ENCODE results near the gene STX18.
"Not testable (repeated sequence)": the region's sequence is repeated elsewhere in the genome, so short reads cannot be mapped to it uniquely, and the experiment has no call there.

Gene STX18

GRCh38 chr4:4574052-4574451 is 32.2 kb upstream of the STX18 start:
- Histone ChIP-seq H3K9ac (ENCODE audit: low read length) (no peak overlapping the region), H3K4me1 (ENCODE audit: control insufficient read depth, low read depth, low read length) (peaks cover 14% of the 10 kb centered on the region), H3K4me3 (ENCODE audit: low read length) (no peak overlapping the region), H3K9me3 (ENCODE audit: control insufficient read depth, low read depth, low read length) (no peaks in the 10 kb centered on the region), H3K27me3 (ENCODE audit: control insufficient read depth, insufficient read depth, low read length) (peaks cover 43% of the 10 kb centered on the region), H3K27ac (ENCODE audit: low read length) (no peak overlapping the region), H3K36me3 (ENCODE audit: control insufficient read depth, low read depth, low read length) (no peaks in the 10 kb centered on the region)

GRCh38 chr4:4572821-4573220 is 31.0 kb upstream of the STX18 start:
- H3K27ac ChIP-seq (ENCODE audit: low read length), result no peak overlapping the region
- no peaks in the 10 kb centered on the region for H3K9me3 ChIP-seq (ENCODE audit: control insufficient read depth, low read depth, low read length)
- H3K9ac ChIP-seq (ENCODE audit: low read length), result no peak overlapping the region
- H3K27me3 ChIP-seq (ENCODE audit: control insufficient read depth, insufficient read depth, low read length), result peaks cover 42% of the 10 kb centered on the region
- no peak overlapping the region for H3K4me3 ChIP-seq (ENCODE audit: low read length)
- peaks cover 7% of the 10 kb centered on the region for H3K4me1 ChIP-seq (ENCODE audit: control insufficient read depth, low read depth, low read length)
- no peaks in the 10 kb centered on the region for H3K36me3 ChIP-seq (ENCODE audit: control insufficient read depth, low read depth, low read length)

- H3K9ac ChIP-seq (ENCODE audit: low read length); H3K9me3 ChIP-seq (ENCODE audit: control insufficient read depth, low read depth, low read length); H3K36me3 ChIP-seq (ENCODE audit: control insufficient read depth, low read depth, low read length); H3K4me3 ChIP-seq (ENCODE audit: low read length); H3K4me1 ChIP-seq (ENCODE audit: control insufficient read depth, low read depth, low read length); H3K27ac ChIP-seq (ENCODE audit: low read length): not testable (repeated sequence)
- peaks cover 23% of the 10 kb centered on the region for H3K27me3 ChIP-seq (ENCODE audit: control insufficient read depth, insufficient read depth, low read length)
Measured at GRCh38 chr4:4569861-4570260, 28.0 kb upstream of the STX18 start.

GRCh38 chr4:4568806-4569427 is 27.1 kb upstream of the STX18 start:
- H3K36me3 ChIP-seq (ENCODE audit: control insufficient read depth, low read depth, low read length), result peaks cover 3% of the 10 kb centered on the region
- no peak overlapping the region for H3K27ac ChIP-seq (ENCODE audit: low read length)
- no peak overlapping the region for H3K4me3 ChIP-seq (ENCODE audit: low read length)
- H3K4me1 ChIP-seq (ENCODE audit: control insufficient read depth, low read depth, low read length), result no peaks in the 10 kb centered on the region
- H3K27me3 ChIP-seq (ENCODE audit: control insufficient read depth, insufficient read depth, low read length), result peaks cover 13% of the 10 kb centered on the region
- H3K9me3 ChIP-seq (ENCODE audit: control insufficient read depth, low read depth, low read length), result no peaks in the 10 kb centered on the region
- no peak overlapping the region for H3K9ac ChIP-seq (ENCODE audit: low read length)

GRCh38 chr4:4566359-4566758 is 24.5 kb upstream of the STX18 start:
- not testable (repeated sequence) for H3K27ac ChIP-seq (ENCODE audit: low read length); H3K4me1 ChIP-seq (ENCODE audit: control insufficient read depth, low read depth, low read length); H3K9ac ChIP-seq (ENCODE audit: low read length); H3K36me3 ChIP-seq (ENCODE audit: control insufficient read depth, low read depth, low read length); H3K4me3 ChIP-seq (ENCODE audit: low read length); H3K27me3 ChIP-seq (ENCODE audit: control insufficient read depth, insufficient read depth, low read length); H3K9me3 ChIP-seq (ENCODE audit: control insufficient read depth, low read depth, low read length)

- Histone ChIP-seq H3K4me3 (ENCODE audit: low read length) (no peak overlapping the region), H3K27ac (ENCODE audit: low read length) (no peak overlapping the region), H3K36me3 (ENCODE audit: control insufficient read depth, low read depth, low read length) (peaks cover 3% of the 10 kb centered on the region), H3K27me3 (ENCODE audit: control insufficient read depth, insufficient read depth, low read length) (no peaks in the 10 kb centered on the region), H3K4me1 (ENCODE audit: control insufficient read depth, low read depth, low read length) (no peaks in the 10 kb centered on the region), H3K9ac (ENCODE audit: low read length) (no peak overlapping the region), H3K9me3 (ENCODE audit: control insufficient read depth, low read depth, low read length) (no peaks in the 10 kb centered on the region)
Measured at GRCh38 chr4:4564522-4564921, 22.7 kb upstream of the STX18 start.

- no peak overlapping the region for H3K4me3 ChIP-seq (ENCODE audit: low read length)
Measured at GRCh38 chr4:4560642-4561041, 18.8 kb upstream of the STX18 start.

GRCh38 chr4:4560136-4560535 is 18.3 kb upstream of the STX18 start:
- no peaks in the 10 kb centered on the region for H3K27me3 ChIP-seq (ENCODE audit: control insufficient read depth, insufficient read depth, low read length)
- no peak overlapping the region for H3K4me3 ChIP-seq (ENCODE audit: low read length)
- H3K4me1 ChIP-seq (ENCODE audit: control insufficient read depth, low read depth, low read length), result no peaks in the 10 kb centered on the region
- H3K9ac ChIP-seq (ENCODE audit: low read length), result no peak overlapping the region
- no peak overlapping the region for H3K27ac ChIP-seq (ENCODE audit: low read length)
- no peaks in the 10 kb centered on the region for H3K9me3 ChIP-seq (ENCODE audit: control insufficient read depth, low read depth, low read length)
- peaks cover 3% of the 10 kb centered on the region for H3K36me3 ChIP-seq (ENCODE audit: control insufficient read depth, low read depth, low read length)

More at GRCh38 chr4:4560642-4561041, 18.8 kb upstream of the STX18 start:
- Histone ChIP-seq H3K27ac (ENCODE audit: low read length) (no peak overlapping the region), H3K4me1 (ENCODE audit: control insufficient read depth, low read depth, low read length) (no peaks in the 10 kb centered on the region), H3K27me3 (ENCODE audit: control insufficient read depth, insufficient read depth, low read length) (no peaks in the 10 kb centered on the region), H3K9me3 (ENCODE audit: control insufficient read depth, low read depth, low read length) (no peaks in the 10 kb centered on the region), H3K9ac (ENCODE audit: low read length) (no peak overlapping the region), H3K36me3 (ENCODE audit: control insufficient read depth, low read depth, low read length) (peaks cover 3% of the 10 kb centered on the region)

- no peaks in the 10 kb centered on the region for H3K4me1 ChIP-seq (ENCODE audit: control insufficient read depth, low read depth, low read length)
- H3K27ac ChIP-seq (ENCODE audit: low read length), result no peak overlapping the region
- no peaks in the 10 kb centered on the region for H3K9me3 ChIP-seq (ENCODE audit: control insufficient read depth, low read depth, low read length)
- no peak overlapping the region for H3K9ac ChIP-seq (ENCODE audit: low read length)
- no peaks in the 10 kb centered on the region for H3K27me3 ChIP-seq (ENCODE audit: control insufficient read depth, insufficient read depth, low read length)
- no peak overlapping the region for H3K4me3 ChIP-seq (ENCODE audit: low read length)
- peaks cover 3% of the 10 kb centered on the region for H3K36me3 ChIP-seq (ENCODE audit: control insufficient read depth, low read depth, low read length)
Measured at GRCh38 chr4:4559596-4559995, 17.7 kb upstream of the STX18 start.

GRCh38 chr4:4558881-4559280 is 17.0 kb upstream of the STX18 start:
- Histone ChIP-seq H3K4me1 (ENCODE audit: control insufficient read depth, low read depth, low read length) (no peaks in the 10 kb centered on the region), H3K4me3 (ENCODE audit: low read length) (no peak overlapping the region), H3K9ac (ENCODE audit: low read length) (no peak overlapping the region), H3K9me3 (ENCODE audit: control insufficient read depth, low read depth, low read length) (no peaks in the 10 kb centered on the region), H3K27ac (ENCODE audit: low read length) (no peak overlapping the region), H3K36me3 (ENCODE audit: control insufficient read depth, low read depth, low read length) (peaks cover 3% of the 10 kb centered on the region), H3K27me3 (ENCODE audit: control insufficient read depth, insufficient read depth, low read length) (no peaks in the 10 kb centered on the region)

GRCh38 chr4:4555916-4556315 is 14.1 kb upstream of the STX18 start:
- Histone ChIP-seq H3K4me1 (ENCODE audit: control insufficient read depth, low read depth, low read length) (no peaks in the 10 kb centered on the region), H3K9ac (ENCODE audit: low read length) (no peak overlapping the region), H3K9me3 (ENCODE audit: control insufficient read depth, low read depth, low read length) (no peaks in the 10 kb centered on the region), H3K27ac (ENCODE audit: low read length) (no peak overlapping the region), H3K4me3 (ENCODE audit: low read length) (no peak overlapping the region), H3K27me3 (ENCODE audit: control insufficient read depth, insufficient read depth, low read length) (no peaks in the 10 kb centered on the region), H3K36me3 (ENCODE audit: control insufficient read depth, low read depth, low read length) (peaks cover 15% of the 10 kb centered on the region)

- H3K27me3 ChIP-seq (ENCODE audit: control insufficient read depth, insufficient read depth, low read length), result no peaks in the 10 kb centered on the region
- H3K4me1 ChIP-seq (ENCODE audit: control insufficient read depth, low read depth, low read length), result no peaks in the 10 kb centered on the region
- H3K9me3 ChIP-seq (ENCODE audit: control insufficient read depth, low read depth, low read length), result no peaks in the 10 kb centered on the region
- H3K9ac ChIP-seq (ENCODE audit: low read length), result no peak overlapping the region
- H3K27ac ChIP-seq (ENCODE audit: low read length), result no peak overlapping the region
- no peak overlapping the region for H3K4me3 ChIP-seq (ENCODE audit: low read length)
- peaks cover 22% of the 10 kb centered on the region for H3K36me3 ChIP-seq (ENCODE audit: control insufficient read depth, low read depth, low read length)
Measured at GRCh38 chr4:4554234-4554633, 12.4 kb upstream of the STX18 start.
